NCI-H69 (cell line): ENCODE results near the gene ISLR2.

Experiments
- DNase-seq: peaks from one replicate; lab custom pipeline; 2025; lab: John Stamatoyannopoulos, UW

ISLR2 gene

GRCh38 chr15:74128785-74129585 lies 1.4 kb upstream of the ISLR2 start:
- DNase-seq = peak; percentile 62

- no peak for DNase-seq
These were observed 716 bp upstream of the ISLR2 start for GRCh38 chr15:74129586-74130154.

GRCh38 chr15:74130849-74131627 lies 652 bp downstream of the ISLR2 start:
- no peak for DNase-seq

GRCh38 chr15:74131628-74132413 lies 1.4 kb downstream of the ISLR2 start:
- no peak for DNase-seq

GRCh38 chr15:74132681-74133651 lies 2.6 kb downstream of the ISLR2 start:
- DNase-seq = no peak

GRCh38 chr15:74133694-74134386 lies 3.5 kb downstream of the ISLR2 start:
- no peak for DNase-seq

- DNase-seq = peak; percentile 3
These were observed 4.1 kb downstream of the ISLR2 start for GRCh38 chr15:74134387-74135027.

GRCh38 chr15:74135041-74135565 lies 4.7 kb downstream of the ISLR2 start:
- no peak for DNase-seq

GRCh38 chr15:74136540-74136813 lies 6.1 kb downstream of the ISLR2 start:
- no peak for DNase-seq

- peak; percentile 19 for DNase-seq
These were observed 6.6 kb downstream of the ISLR2 start for GRCh38 chr15:74136814-74137536.

GRCh38 chr15:74137537-74137894 lies 7.1 kb downstream of the ISLR2 start:
- DNase-seq = peak; percentile 6

- DNase-seq = no peak
These were observed 8.3 kb downstream of the ISLR2 start for GRCh38 chr15:74138642-74139041.

- DNase-seq = no peak
These were observed 11.2 kb downstream of the ISLR2 start for GRCh38 chr15:74141591-74141990.

- DNase-seq = peak; percentile 39
These were observed 13.9 kb downstream of the ISLR2 start for GRCh38 chr15:74144153-74144775.

- DNase-seq = no peak
These were observed 16.0 kb downstream of the ISLR2 start for GRCh38 chr15:74146277-74146800.

GRCh38 chr15:74147051-74147450 lies 16.7 kb downstream of the ISLR2 start:
- no peak for DNase-seq

GRCh38 chr15:74155766-74156417 lies 25.5 kb downstream of the ISLR2 start:
- DNase-seq = peak; percentile 2
